H1 (cell line): ENCODE data around the gene LSG1. TPM values are rescaled to one million over a fixed set of nuclear protein-coding genes. Genes with fewer than 3 reads are reported as not detected.

Experiments used
- CTCF ChIA-PET: fragments of 300-600 bp; sonication (Branson Sonifier 250); formaldehyde crosslinking; loops from one replicate; lab custom pipeline; 2021; ENCODE audit not compliant: partially characterized antibody; lab: Charles Lee
- POLR2A ChIA-PET: fragments of 300-600 bp; sonication (Branson Sonifier 250); formaldehyde crosslinking; loops from one replicate; lab custom pipeline; 2021; ENCODE audit warnings: inconsistent platforms; ENCODE audit not compliant: partially characterized antibody; lab: Charles Lee
- DNase-seq, 2 experiments: peaks; one replicate each; pipeline versions ENCODE4 v3.0.0 to v3.0.0-alpha.2; 2010 to 2022; ENCODE audit warnings: low spot score in 2 of 2, low read depth in 1 of 2, mixed read lengths in 1 of 2
- FAIRE-seq: peaks from 2 replicates; lab custom pipeline; 2011; peaks lifted over from hg19 to GRCh38; lab: Jason Lieb, UNC
- H2AFZ ChIP-seq: 2 replicates; pipeline ENCODE4 v1.8.1; 2012; ENCODE audit warnings: low read length, inconsistent platforms
- H2AK5ac ChIP-seq: 2 replicates; pipeline ENCODE4 v1.6.1; 2013; ENCODE audit warnings: low read depth, low read length
- H2BK120ac ChIP-seq: replicated peaks from 2 replicates; pipeline ENCODE3; 2013; ENCODE audit warnings: low read depth, low read length, inconsistent platforms
- H2BK12ac ChIP-seq: 2 replicates; pipeline ENCODE4 v1.6.1; 2013; ENCODE audit warnings: low read depth, low read length
- H2BK15ac ChIP-seq: 2 replicates; pipeline ENCODE4 v1.6.1; 2013; ENCODE audit warnings: low read length
- H2BK20ac ChIP-seq: 2 replicates; pipeline ENCODE4 v1.6.1; 2013; ENCODE audit warnings: low read length
- H2BK5ac ChIP-seq: 2 replicates; pipeline ENCODE4 v1.6.1; 2013; ENCODE audit warnings: low read depth, low read length
- H3K14ac ChIP-seq: 2 replicates; pipeline ENCODE4 v1.6.1; 2013; ENCODE audit warnings: inconsistent platforms; ENCODE audit not compliant: insufficient read length
- H3K18ac ChIP-seq: 2 replicates; pipeline ENCODE4 v1.6.1; 2013; ENCODE audit warnings: low read length; ENCODE audit errors: extremely low read depth
- H3K23ac ChIP-seq: 2 replicates; pipeline ENCODE4 v1.6.1; 2013; ENCODE audit warnings: inconsistent platforms; ENCODE audit not compliant: insufficient read length
- H3K23me2 ChIP-seq: 2 replicates; pipeline ENCODE4 v1.6.1; 2013; ENCODE audit warnings: low read depth, low read length
- H3K27ac ChIP-seq: 2 replicates; pipeline ENCODE4 v1.6.1; 2011; ENCODE audit warnings: low read depth, low read length, inconsistent platforms
- H3K27me3 ChIP-seq, 4 experiments: replicated peaks in 1 of 4; 1 replicate in 1 of 4; 2 replicates in 3 of 4; pipeline versions ENCODE4 v1.6.1 to v1.8.1; 2011 to 2013; ENCODE audit warnings: low read length in 3 of 4, mild to moderate bottlenecking in 3 of 4, inconsistent platforms in 2 of 4, mixed read lengths in 2 of 4, moderate library complexity in 1 of 4; ENCODE audit not compliant: control insufficient read depth in 3 of 4, insufficient read depth in 3 of 4; ENCODE audit errors: extremely low read depth in 1 of 4
- H3K36me3 ChIP-seq, 4 experiments: 2 replicates each; pipeline versions ENCODE4 v1.6.1 to v1.8.1; 2011 to 2013; ENCODE audit warnings: mild to moderate bottlenecking in 4 of 4, low read length in 3 of 4, moderate library complexity in 2 of 4, control low read depth in 1 of 4, inconsistent platforms in 1 of 4; ENCODE audit not compliant: insufficient read depth in 4 of 4, control insufficient read depth in 2 of 4
- H3K4ac ChIP-seq: replicated peaks from 2 replicates; pipeline ENCODE3; 2013; ENCODE audit warnings: low read length, low read depth, mixed read lengths, inconsistent platforms; ENCODE audit not compliant: insufficient read length
- H3K4me1 ChIP-seq, 4 experiments: replicated peaks in 1 of 4; 1 replicate in 1 of 4; 2 replicates in 3 of 4; pipeline versions ENCODE4 v1.6.1 to v1.8.1; 2011 to 2013; ENCODE audit warnings: low read length in 3 of 4, inconsistent platforms in 2 of 4, mixed read lengths in 1 of 4; ENCODE audit not compliant: insufficient read depth in 4 of 4, control insufficient read depth in 3 of 4
- H3K4me2 ChIP-seq, 2 experiments: 2 replicates each; pipeline versions ENCODE4 v1.6.1 to v1.8.1; 2011 to 2013; ENCODE audit warnings: low read depth in 2 of 2, low read length in 2 of 2, control low read depth in 1 of 2, inconsistent platforms in 1 of 2, mild to moderate bottlenecking in 1 of 2; ENCODE audit not compliant: insufficient read depth in 1 of 2
- H3K4me3 ChIP-seq, 4 experiments: fragments of 200-600, 300-600 bp in 1 of 4; sonication (generic), shearing (Covaris generic), sonication (Bioruptor Twin) in 1 of 4; 2 replicates each; pipeline versions ENCODE4 v1.5.1 to v1.8.1; 2011 to 2016; ENCODE audit warnings: low read length in 4 of 4, low read depth in 3 of 4, control low read depth in 2 of 4, inconsistent platforms in 2 of 4, mild to moderate bottlenecking in 2 of 4, mixed read lengths in 1 of 4, moderate library complexity in 1 of 4; ENCODE audit not compliant: insufficient read depth in 2 of 4; ENCODE audit errors: extremely low read depth in 1 of 4
- H3K56ac ChIP-seq: replicated peaks from 2 replicates; pipeline ENCODE3; 2013; ENCODE audit warnings: low read depth, mild to moderate bottlenecking, mixed read lengths, low read length, inconsistent platforms; ENCODE audit not compliant: insufficient read length
- H3K79me1 ChIP-seq: 2 replicates; pipeline ENCODE4 v1.6.1; 2013; ENCODE audit warnings: low read depth, low read length, control low read depth
- H3K79me2 ChIP-seq, 2 experiments: 2 replicates each; pipeline versions ENCODE4 v1.6.1 to v1.8.1; 2012 to 2013; ENCODE audit warnings: low read length in 2 of 2, mild to moderate bottlenecking in 2 of 2, inconsistent platforms in 1 of 2; ENCODE audit not compliant: insufficient read depth in 2 of 2, control insufficient read depth in 1 of 2
- H3K9ac ChIP-seq, 4 experiments: replicated peaks in 1 of 4; 1 replicate in 1 of 4; 2 replicates in 3 of 4; pipeline versions ENCODE4 v1.6.1 to v1.8.1; 2011 to 2013; ENCODE audit warnings: low read depth in 3 of 4, low read length in 3 of 4, control low read depth in 2 of 4, mild to moderate bottlenecking in 2 of 4, moderate library complexity in 2 of 4, inconsistent platforms in 1 of 4; ENCODE audit errors: extremely low read depth in 1 of 4
- H3K9me3 ChIP-seq, 2 experiments: 2 replicates each; pipeline versions ENCODE4 v1.6.1 to v1.8.1; 2012 to 2013; ENCODE audit warnings: mild to moderate bottlenecking in 2 of 2, moderate library complexity in 2 of 2, control low read depth in 1 of 2, inconsistent platforms in 1 of 2, low read depth in 1 of 2, low read length in 1 of 2, mixed read lengths in 1 of 2; ENCODE audit not compliant: insufficient read depth in 2 of 2
- H4K20me1 ChIP-seq, 2 experiments: replicated peaks in 1 of 2; 2 replicates each; pipeline versions ENCODE3 to v1.8.1; 2011 to 2013; ENCODE audit warnings: inconsistent platforms in 2 of 2, low read length in 2 of 2, mild to moderate bottlenecking in 1 of 2; ENCODE audit not compliant: insufficient read depth in 2 of 2, control insufficient read depth in 1 of 2
- H4K5ac ChIP-seq: 2 replicates; pipeline ENCODE4 v1.6.1; 2013; ENCODE audit warnings: low read length, low read depth, mixed read lengths, inconsistent platforms; ENCODE audit not compliant: insufficient read length
- H4K8ac ChIP-seq: 2 replicates; pipeline ENCODE4 v1.8.0; 2013; ENCODE audit warnings: mild to moderate bottlenecking, moderate library complexity, low read length, inconsistent platforms; ENCODE audit not compliant: insufficient read depth; ENCODE audit errors: extremely low read depth
- H4K91ac ChIP-seq: replicated peaks from 2 replicates; pipeline ENCODE3; 2013; ENCODE audit warnings: low read length, mixed read lengths, inconsistent platforms; ENCODE audit not compliant: insufficient read length
- YY1 ChIP-seq: IDR thresholded peaks from 2 replicates; pipeline ENCODE4 v1.6.1; 2011; ENCODE audit warnings: low read depth, mild to moderate bottlenecking, low read length
- whole genome bisulfite sequencing, 2 experiments: shearing (Covaris generic) in 1 of 2; methylation state at CpG; one replicate each; pipeline versions ENCODE4 v1.1.6 to v1.1.7; 2013 to 2015; ENCODE audit warnings: low lambda C conversion rate in 2 of 2, mixed read lengths in 2 of 2, inconsistent platforms in 1 of 2, low coverage in 1 of 2, missing lambda C conversion rate in 1 of 2; ENCODE audit not compliant: insufficient replicate concordance in 2 of 2, insufficient coverage in 1 of 2, insufficient read length in 1 of 2; ENCODE audit errors: extremely low coverage in 1 of 2, missing lambda C conversion rate in 1 of 2; 5-methylcytosine and 5-hydroxymethylcytosine counted together
- polyA plus RNA-seq, 7 experiments: library from polyadenylated mRNA; depleted of rRNA in 3 of 7; stranded (reverse) in 5 of 7; unstranded in 2 of 7; fragments of >200 nt in 5 of 7; fragments of 200-250 nt in 2 of 7; gene quantifications; 1 replicate in 5 of 7; 2 replicates in 1 of 7; 4 replicates in 1 of 7; pipeline versions ENCODE4 v1.2.1 to v1.2.3, GENCODE V29; 2011 to 2013; ENCODE audit warnings: missing spikeins in 2 of 7, mixed read lengths in 2 of 7
- total RNA-seq: library from RNA; stranded (reverse); fragmentation: NEBNext Ultra II Directional; extraction: Animal tissue kit (Norgen Biotek cat#: 25700); gene quantifications from 2 replicates; pipeline ENCODE4 v1.2.1, GENCODE V29; 2021

Gene LSG1
- total and polyA plus RNA-seq, 2 of the 8 experiments (the other 6 are each of a cell fraction or from before 2014, with no cell fraction given): 23.7 to 47.6 TPM

GRCh38 chr3:194673761-194674160, 1.8 kb upstream of the LSG1 start:
- H2BK20ac ChIP-seq: no peak overlapping the region
- no peak overlapping the region for H2BK5ac ChIP-seq
- no peak overlapping the region for H3K9ac ChIP-seq
- H3K36me3 ChIP-seq: peaks cover 0 to 9% (median 5%) of the 10 kb centered on the region in 4 experiments; a peak in 5 of 8 replicates
- no peak overlapping the region for H2AK5ac ChIP-seq
- H3K4me1 ChIP-seq: peaks cover 0 to 4% (median under 1%) of the 10 kb centered on the region in 4 experiments; a peak in 4 of 7 replicates
- no peaks in the 10 kb centered on the region; the same call in 1 of the 2 replicates for H3K79me1 ChIP-seq
- WGBS, 2 experiments: 80% methylated on average over 3 of the region's 3 CpGs; no CpG with 5 or more reads in 1 of the 2 experiments
- no peak overlapping the region; a peak in 1 of 4 replicates for H3K4me2 ChIP-seq
- DNase-seq: no peak
- no peak overlapping the region for H3K4ac ChIP-seq
- H3K18ac ChIP-seq: no peak overlapping the region
- no peak overlapping the region for H4K8ac ChIP-seq
- H3K79me2 ChIP-seq: peaks cover 8 to 32% of the 10 kb centered on the region in 2 experiments
- CTCF ChIA-PET: interaction anchor here (1.2 to 13.0 kb wide), 2 partner anchors 10 to 17 kb away, joined by 3 to 110 read pairs; partner anchors contain the start of gene FAM43A
- no peak overlapping the region for H2BK15ac ChIP-seq
- POLR2A ChIA-PET: interaction anchor here (4.7 kb wide), 1 partner anchor 13 kb away, joined by 30 read pairs; the partner anchor contains the start of gene FAM43A
- H2BK12ac ChIP-seq: no peak overlapping the region
- H3K27me3 ChIP-seq: peaks cover 0 to 2% (median 0%) of the 10 kb centered on the region in 4 experiments; a peak in 2 of 7 replicates
- H2BK120ac ChIP-seq: no peak overlapping the region
- peaks cover 0 to 4% of the 10 kb centered on the region in 2 experiments for H4K20me1 ChIP-seq
- H4K91ac ChIP-seq: no peak overlapping the region
- no peak for FAIRE-seq
- H3K9me3 ChIP-seq: no peaks in the 10 kb centered on the region
- H2AFZ ChIP-seq: no peak overlapping the region
- H3K23ac ChIP-seq: no peak overlapping the region
- no peak overlapping the region for H3K56ac ChIP-seq
- no peak overlapping the region for H3K27ac ChIP-seq
- H3K14ac ChIP-seq: no peak overlapping the region
- H4K5ac ChIP-seq: no peak overlapping the region
- H3K4me3 ChIP-seq: no peak overlapping the region
- peaks cover 2% of the 10 kb centered on the region; the same call in 1 of the 2 replicates for H3K23me2 ChIP-seq
- TF ChIP-seq YY1: no peak
